Activated CD8-positive, alpha-beta memory T cell treated with anti-CD3 and anti-CD28 coated beads for 36 hours (primary cell): ENCODE results near the gene IKZF1. TPM values are rescaled to one million over a fixed set of nuclear protein-coding genes. Genes with fewer than 3 reads are reported as not detected.

Source experiments
- CTCF ChIA-PET: fragments of 350-600 bp; sonication (Branson Sonifier 250); formaldehyde crosslinking; loops from one replicate; lab custom pipeline; 2021; ENCODE audit warnings: antibody characterized with exemption; lab: Charles Lee
- POLR2A ChIA-PET: fragments of 350-600 bp; sonication (Branson Sonifier 250); formaldehyde crosslinking; loops from one replicate; lab custom pipeline; 2021; ENCODE audit warnings: antibody characterized with exemption; lab: Charles Lee
- total RNA-seq, 2 experiments: library from RNA; stranded (reverse); gene quantifications; one replicate each; pipeline ENCODE4 v1.2.3, GENCODE V29; 2021

IKZF1 gene
- total RNA-seq, 2 experiments from 2014 or later, result 232 to 236 TPM

DNA sequence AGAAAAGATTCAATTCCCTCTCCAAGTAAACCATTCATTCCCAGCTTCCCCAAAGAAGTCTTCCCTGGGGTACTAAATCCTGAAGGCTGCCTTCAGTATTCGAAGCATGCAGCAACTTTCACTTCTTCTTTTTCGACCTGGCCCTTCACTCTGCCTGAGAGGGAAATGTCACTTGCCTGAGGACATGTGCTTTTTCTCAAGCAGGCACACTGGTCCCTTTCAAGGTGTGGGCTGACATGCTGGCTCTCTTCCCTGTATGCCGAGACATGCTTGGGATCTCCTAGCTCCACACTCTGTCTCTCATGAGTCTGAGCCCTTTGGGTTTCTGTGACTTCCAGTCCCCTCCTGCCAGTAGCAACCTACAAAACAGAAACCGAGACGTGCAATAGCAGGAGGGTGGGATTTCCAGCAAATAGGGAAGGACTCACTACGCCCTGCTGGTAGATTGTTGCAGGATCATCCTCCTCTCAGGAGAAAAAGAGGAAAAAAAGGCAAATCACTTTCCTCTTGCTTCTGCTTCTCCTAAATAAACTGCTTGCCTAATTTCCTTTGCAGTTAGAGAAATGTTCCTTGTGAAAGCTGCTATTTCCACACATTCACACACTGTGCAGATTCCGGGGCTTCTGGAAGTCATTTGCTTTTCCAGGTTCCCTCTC, 112.1 kb downstream of the IKZF1 start:
- ChIA-PET POLR2A (no interaction called here), CTCF (interaction anchor here (1.2 to 3.3 kb wide), 6 partner anchors 30 to 249 kb away, joined by 4 to 52 read pairs (median 6); no protein-coding TSS in a partner anchor)

DNA sequence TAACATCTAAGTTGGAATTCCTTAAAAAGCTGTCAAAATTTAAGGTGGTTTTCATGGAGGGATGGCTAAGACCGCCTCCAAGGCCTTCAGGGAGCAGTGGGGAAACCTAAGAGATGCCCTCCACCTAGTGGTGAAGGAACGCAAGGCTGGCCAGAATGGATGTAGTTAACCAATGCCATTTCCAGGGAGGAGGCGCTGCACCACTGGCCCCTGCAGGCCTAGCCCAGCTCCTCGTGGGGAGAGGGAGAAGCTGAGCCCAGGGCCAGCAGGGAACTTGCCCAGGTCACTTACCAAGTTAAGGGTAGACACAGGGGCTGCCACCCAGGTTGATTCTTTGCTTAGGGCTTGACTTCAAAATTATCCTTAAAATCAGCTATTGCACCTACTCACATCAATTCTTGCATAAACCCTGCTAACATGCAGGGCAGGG, 113.6 kb downstream of the IKZF1 start:
- ChIA-PET CTCF (interaction anchor here (0.6 to 3.3 kb wide), 30 partner anchors 9 to 325 kb away, joined by 3 to 52 read pairs (median 4); partner anchors contain the start of gene ZPBP), POLR2A (no interaction called here)

DNA sequence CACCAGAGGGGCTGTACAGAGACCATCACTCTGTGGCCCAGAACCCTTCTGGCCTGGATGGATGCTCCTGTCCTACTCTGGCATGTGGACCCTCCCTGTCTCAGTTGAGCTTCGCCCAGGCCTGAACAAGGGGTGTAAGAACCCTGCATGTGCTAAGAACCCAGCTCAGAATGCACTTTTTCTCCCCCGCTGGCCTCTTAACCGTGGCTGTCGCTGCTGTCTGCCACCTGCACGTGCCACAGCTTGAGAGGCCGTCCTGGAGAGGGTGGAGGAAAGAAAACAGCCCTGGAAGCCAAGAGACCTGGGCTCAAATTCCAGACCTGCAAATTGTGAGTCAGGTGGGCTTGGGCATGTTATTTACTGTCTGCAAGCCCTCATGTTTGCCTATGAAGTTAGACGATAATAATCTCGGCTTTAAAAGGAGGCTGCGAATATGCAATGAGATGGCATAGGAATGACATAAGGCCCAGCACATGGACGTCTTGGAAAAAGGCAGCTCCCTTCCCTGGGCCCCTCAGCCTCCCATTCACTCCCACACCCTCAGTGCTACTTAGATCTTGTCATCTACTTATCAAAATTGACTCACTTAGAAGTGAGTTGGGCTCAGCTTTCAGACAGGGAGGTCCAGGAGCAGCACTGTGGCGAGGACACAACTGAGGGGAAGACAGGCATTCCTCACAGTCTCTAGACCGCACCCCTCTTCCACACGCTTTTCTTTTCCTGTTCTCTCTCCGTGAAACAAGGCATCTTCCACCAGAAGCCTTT, 114.2 kb downstream of the IKZF1 start:
- CTCF ChIA-PET, result interaction anchor here (0.9 to 3.3 kb wide), 27 partner anchors 9 to 326 kb away, joined by 3 to 52 read pairs (median 5); partner anchors contain the start of gene ZPBP
- POLR2A ChIA-PET, result no interaction called here

DNA sequence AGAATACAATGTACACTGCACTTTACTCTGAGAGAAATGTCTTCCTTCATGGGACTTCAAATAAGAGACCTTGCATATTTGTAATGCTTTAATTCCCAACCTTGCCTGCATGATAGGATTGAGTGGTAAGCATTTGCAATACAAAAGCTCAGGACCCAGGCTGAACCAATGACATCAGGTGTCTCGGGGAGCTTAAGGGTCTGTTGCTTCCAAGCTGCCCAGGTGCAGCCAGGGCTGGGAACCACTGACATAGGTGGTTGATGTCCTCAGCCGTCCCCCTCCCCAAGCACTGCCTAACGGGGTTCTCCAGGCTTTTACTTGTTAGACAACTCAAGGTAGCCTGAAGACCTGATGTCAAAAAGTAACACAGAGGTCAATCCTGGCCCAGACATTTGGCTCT, 116.5 kb downstream of the IKZF1 start:
- POLR2A ChIA-PET, result interaction anchor here (1.0 kb wide), 1 partner anchor 215 kb away, joined by 4 read pairs; no protein-coding TSS in a partner anchor
- CTCF ChIA-PET, result interaction anchor here (1.8 kb wide), 1 partner anchor 215 kb away, joined by 16 read pairs; no protein-coding TSS in a partner anchor

DNA sequence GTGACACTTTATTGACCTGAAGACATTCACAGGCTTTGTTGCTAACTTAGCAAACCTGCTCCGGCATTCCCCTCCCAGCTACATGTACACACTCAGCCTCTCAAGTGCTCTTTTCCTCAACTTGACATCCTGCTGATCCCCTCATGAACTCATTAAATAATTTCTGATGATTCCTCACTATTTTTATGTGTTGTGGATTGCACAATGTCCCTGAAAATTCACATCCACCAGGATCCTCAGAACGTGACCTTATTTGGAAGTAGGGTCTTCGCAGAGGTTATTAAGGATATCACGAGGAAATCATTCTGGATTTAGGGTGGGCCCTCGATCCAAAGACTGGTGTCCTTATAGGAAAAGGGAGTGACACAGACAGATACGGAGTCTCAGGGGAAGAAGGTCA, 118.3 kb downstream of the IKZF1 start:
- CTCF ChIA-PET, result no interaction called here

DNA sequence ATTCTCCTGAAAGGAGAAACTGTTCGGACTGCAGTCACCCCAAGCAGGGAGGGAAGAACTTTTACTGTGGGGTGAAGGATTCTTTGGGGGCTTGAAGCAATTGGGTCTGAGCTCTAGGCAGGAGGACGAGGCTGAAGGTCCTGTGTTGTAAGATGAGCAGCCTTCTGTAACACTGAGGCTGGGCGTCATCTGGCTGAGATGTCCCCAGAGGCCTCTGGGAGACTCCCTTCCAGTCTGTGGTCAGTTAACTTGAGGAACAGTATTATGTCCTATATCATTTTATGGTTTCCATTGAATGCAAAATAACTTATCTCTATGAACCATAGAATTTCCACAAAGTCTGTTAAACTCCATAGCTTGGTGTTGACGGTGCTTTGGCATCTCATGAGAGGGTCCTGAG, 119.3 kb downstream of the IKZF1 start:
- ChIA-PET POLR2A (no interaction called here), CTCF (interaction anchor here (1.2 kb wide), 1 partner anchor 219 kb away, joined by 3 read pairs; no protein-coding TSS in a partner anchor)

More for the DNA sequence above, 118.3 kb downstream of the IKZF1 start:
- POLR2A ChIA-PET, result no interaction called here

DNA sequence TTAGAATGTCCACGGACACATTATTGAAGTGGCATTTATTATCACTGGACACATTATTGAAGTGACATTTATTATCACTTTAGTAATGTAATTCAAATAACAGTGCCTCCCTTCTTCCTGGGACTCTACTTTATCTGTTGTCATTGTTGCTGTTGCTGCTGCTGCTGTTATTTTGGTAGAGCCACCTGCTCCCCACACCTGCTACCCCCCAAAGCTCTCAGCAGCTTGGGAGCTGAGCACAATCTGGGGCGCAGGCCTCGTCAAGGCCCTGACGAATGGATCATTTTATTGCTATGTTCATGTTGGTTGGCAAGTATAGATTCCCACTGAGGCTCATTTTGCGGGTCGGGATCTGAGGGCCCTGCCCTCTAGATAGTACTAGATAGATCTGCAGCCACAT, 120.8 kb downstream of the IKZF1 start:
- ChIA-PET POLR2A (no interaction called here), CTCF (no interaction called here)

DNA sequence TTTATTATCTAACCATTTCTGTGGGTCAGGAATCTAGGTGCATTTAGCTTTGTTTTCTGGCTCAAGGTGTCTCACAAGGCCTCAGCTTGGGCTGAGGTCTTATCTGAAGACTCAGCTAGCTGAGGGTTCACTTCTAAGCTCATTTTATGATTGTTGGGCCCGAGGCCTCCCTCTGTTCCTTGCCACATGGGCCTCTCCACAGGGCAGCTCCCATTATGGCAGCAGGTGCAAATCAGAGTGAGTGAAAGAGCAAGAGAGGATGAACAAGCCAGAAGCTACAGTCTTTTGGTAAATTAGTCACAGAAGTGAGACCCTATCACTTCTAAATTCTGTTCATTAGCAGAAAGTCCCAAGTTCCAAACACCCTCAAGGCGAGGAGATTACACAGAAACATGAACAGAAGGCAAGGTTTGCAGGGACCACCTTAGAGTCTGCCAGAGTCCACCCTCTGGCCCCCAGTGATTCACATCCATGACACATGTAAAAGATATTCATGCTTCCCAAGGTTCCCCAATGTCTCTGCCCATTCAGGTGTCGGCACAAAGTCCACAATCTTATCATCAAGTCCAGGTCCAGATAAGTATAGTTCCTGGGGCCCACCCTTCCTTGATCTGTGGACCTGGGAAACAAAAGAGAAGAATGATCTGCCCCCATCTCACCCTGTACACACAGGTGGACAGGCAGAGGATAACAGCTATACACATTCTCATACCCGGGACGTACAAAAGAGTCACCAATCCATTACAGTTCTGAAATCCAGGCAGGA, 121.9 kb downstream of the IKZF1 start:
- ChIA-PET POLR2A (no interaction called here), CTCF (interaction anchor here (0.7 to 2.5 kb wide), 2 partner anchors 8 to 16 kb away, joined by 3 to 10 read pairs; no protein-coding TSS in a partner anchor)

DNA sequence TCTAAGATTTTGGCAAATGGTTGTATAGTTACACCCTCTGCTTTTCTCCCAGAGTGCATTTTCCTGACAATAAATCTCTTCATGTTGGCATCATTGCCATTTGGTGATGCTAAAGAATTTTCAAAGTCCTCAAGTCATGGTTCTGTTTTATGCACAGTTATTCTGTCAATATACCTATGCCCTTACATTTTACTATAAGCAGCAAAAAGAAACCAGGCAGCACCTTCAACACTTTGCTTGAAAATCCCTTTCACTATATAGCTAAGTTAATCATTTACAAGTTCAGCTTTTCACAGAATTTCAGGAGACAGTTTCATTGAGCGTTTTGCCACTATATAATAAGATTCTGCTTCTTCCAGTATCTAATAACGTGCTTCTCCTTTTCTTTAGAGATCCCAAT, 123.0 kb downstream of the IKZF1 start:
- POLR2A ChIA-PET, result no interaction called here
- CTCF ChIA-PET, result interaction anchor here (0.7 to 2.5 kb wide), 2 partner anchors 9 to 17 kb away, joined by 3 to 10 read pairs; no protein-coding TSS in a partner anchor

DNA sequence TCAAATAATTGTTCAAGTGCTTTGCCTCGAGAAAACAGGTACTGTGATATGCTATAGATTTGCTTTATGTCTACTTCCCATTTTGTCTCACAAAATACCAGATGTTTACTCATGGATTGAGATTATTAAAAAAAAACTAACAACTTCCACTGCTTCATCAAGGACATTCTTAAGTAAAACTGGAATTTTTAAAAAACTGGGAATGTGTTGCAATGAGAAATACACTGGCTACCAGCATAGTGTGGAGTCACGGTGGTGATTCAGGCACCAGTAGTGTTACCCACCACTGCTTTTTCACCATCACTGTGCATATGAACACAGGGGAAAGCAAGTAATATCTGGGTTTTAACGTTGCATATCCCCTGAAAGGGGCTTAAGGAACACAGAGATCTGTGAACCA, 124.4 kb downstream of the IKZF1 start:
- ChIA-PET POLR2A (no interaction called here), CTCF (interaction anchor here (2.5 kb wide), 1 partner anchor 11 kb away, joined by 10 read pairs; no protein-coding TSS in a partner anchor)

DNA sequence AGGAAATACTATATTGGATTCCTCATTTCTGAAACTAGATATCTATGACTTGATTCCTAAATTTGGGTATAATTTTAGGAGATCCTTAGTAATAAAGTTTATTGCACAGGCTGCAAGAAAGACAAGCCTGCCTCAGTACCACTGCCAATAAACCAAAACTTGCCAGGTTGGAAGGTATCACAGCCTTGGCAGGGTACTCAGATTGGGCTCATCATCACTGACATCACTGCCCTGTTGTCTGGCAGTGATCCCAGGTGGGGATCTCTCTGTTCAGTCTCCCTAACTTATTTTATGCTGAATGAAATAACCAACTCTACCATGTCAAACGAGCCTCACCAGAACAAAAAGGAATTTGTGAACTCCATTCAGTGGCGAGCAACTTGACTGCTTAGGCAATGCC, 126.8 kb downstream of the IKZF1 start:
- POLR2A ChIA-PET, result no interaction called here
- CTCF ChIA-PET, result no interaction called here

DNA sequence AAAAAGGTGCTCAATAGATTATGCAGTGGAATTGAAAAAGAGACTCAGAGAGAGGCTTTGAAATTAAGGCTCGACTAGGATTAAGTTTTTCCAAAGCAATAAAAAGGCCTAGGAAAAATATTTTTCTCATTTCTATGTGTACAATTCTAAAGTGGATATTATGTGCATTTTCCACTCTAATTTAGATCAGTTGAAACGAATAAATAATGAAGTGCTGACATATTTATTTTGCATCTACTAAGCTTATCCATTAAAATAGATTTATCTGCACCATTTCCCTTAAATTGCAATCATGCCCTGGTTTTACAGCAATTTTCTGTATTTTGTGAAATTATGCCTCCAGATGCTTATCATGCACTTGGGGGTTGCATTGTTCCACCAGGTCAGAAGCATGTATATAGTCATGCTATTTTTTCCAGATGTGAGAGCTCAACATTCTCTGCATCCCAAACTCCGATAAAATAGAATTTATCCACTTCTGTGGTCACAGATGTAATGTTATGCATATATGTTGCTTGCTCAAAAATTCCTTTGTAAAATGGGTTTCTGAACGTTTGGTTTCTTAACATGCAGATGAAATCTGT, 127.3 kb downstream of the IKZF1 start:
- POLR2A ChIA-PET, result no interaction called here
- CTCF ChIA-PET, result no interaction called here

DNA sequence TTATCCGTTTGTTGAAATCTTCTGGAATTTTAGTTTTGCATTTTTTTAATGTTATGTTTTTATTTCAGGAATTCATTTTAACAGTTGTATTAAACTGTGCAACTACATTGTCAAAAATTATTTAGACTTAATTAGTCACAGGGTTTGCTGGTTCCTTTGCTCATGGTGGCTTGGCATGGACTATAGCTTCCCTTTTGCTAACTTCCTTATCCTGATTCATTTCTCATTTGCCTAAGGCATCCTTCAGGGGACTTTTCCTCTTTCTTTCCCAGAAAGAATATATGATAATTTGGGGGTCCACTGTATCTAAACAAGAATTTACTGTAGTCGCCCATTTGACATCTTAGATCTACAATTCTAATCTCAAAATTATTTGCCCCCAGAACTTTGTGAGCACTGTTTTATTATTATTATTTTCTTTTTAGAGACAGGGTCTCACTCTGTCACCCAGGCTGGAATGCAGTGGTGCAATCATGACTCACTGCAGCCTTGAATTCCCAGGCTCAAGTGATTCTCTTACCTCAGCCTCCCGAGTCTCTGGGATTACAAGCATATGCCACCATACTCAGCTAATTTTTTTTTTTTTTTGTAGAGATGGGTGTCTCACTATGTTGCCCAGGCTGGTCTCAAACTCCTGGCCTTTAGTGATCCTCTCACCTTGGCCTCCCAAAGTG, 131.8 kb downstream of the IKZF1 start:
- CTCF ChIA-PET, result interaction anchor here (0.9 kb wide), 1 partner anchor 344 kb away, joined by 3 read pairs; no protein-coding TSS in a partner anchor
- POLR2A ChIA-PET, result no interaction called here

DNA sequence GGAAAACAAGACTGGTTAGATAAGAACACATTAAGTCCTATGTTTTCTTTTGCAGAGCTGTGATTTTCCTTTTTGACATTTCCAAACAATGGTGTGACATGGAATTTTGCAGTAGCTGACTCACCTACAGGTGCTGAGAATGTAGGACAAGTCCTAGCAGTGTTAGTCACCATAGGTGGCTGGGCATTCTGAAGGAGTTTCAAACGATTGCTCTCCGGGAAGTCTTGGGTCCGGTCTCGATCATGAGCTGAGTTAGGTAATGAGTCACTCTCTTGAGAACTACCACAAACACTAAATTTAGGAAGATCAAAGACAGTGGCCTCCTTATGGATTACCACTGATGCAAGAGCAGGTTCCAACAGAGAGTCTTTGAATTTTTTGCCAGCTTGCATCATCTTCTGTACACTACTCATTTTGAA, 142.0 kb downstream of the IKZF1 start:
- CTCF ChIA-PET, result interaction anchor here (1.2 to 1.3 kb wide), 2 partner anchors 29 to 33 kb away, joined by 3 to 6 read pairs; no protein-coding TSS in a partner anchor
- POLR2A ChIA-PET, result no interaction called here

DNA sequence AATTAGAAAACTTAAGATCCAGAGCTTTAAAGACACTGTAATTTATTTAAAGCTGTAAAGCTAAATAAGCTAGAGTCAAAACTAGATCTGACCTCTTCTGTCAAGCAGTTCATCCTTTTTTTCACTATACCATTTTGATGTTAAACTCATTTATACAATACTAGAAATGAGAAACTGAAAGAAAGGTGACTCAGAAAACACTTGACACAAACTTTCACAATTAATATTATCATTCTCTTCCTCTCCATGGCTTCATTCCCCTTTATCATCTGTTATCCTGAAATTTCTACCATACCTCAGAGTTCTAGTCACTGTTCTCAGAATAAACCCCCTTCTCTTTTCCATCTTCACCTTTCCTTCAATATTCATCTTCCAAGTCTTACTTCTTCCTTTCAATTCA, 144.3 kb downstream of the IKZF1 start:
- POLR2A ChIA-PET, result no interaction called here
- CTCF ChIA-PET, result interaction anchor here (1.4 kb wide), 1 partner anchor 19 kb away, joined by 6 read pairs; no protein-coding TSS in a partner anchor

DNA sequence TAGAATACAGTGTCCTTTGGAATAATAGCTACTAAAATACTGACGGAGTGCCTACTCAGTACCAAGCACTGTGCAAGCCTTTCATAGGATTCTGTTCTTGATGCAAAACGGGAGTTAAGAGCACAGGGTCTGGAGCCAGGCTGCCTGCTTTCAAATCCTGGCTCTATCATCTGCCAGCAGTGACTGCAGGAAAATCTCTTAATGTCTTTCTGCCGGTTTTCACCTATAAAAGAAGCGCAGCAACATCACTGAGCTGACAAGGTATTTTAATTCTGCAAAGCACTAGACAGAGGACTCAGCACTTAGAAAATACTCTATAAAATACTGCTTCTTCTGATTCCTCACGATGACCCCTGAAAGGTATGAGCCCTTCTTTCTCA, 145.0 kb downstream of the IKZF1 start:
- ChIA-PET CTCF (interaction anchor here (0.9 to 1.4 kb wide), 3 partner anchors 19 to 245 kb away, joined by 3 to 6 read pairs (median 4); no protein-coding TSS in a partner anchor), POLR2A (no interaction called here)

DNA sequence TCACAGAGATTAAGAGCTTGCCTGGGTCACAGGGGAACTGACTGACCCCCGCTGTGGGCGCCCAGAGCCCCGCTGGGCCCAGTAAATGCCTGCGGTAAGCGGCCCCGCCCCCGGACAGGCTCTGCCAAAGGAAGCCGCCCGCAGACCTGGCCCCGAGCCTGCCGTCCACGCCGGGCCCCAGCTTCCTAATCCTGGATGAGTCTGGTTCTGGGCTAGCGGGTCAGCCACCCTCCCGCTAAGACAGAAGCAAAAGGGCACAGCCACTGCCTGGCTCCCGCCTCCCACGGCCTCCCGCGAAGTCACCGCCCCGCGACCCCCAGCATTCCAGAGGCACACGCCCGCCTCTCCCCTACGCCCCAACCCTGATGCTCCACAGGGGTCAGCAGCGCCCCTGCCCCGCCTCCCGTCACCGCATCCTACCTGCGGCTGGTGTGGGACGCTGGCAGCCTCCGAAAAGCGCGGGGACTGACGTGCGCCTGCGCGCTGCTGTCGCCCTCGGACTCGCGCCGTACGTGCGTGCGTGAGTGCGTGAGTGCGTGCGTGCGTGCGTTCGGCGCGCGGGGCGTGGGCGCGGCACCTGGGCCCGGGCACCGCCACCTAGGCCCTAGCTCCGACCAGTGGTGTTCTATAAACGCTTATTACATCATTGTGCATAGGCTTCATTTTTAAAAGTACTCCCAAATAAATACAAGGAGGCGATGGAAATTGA, 145.5 kb downstream of the IKZF1 start, which contains the start of gene FIGNL1:
FIGNL1 (minus strand) TSS at position 470 of the 709 bp plus-strand sequence. CDS start 3,063 bp downstream, outside the sequence.
- CTCF ChIA-PET, result interaction anchor here (0.9 to 1.4 kb wide), 3 partner anchors 18 to 245 kb away, joined by 3 to 6 read pairs (median 4); no protein-coding TSS in a partner anchor
- POLR2A ChIA-PET, result interaction anchor here (0.6 kb wide), 1 partner anchor 145 kb away, joined by 3 read pairs; no protein-coding TSS in a partner anchor
